Measurements from ENCODE around the gene TLE4.

Gene TLE4

GRCh38 chr9:79575547-79575946, 3.8 kb downstream of the TLE4 start:
- in situ Hi-C loops (cut with MboI; ENCODE audit: low sequenced_read_pairs, unreplicated experiment) = no loop called here
- no peak for TF ChIP-seq CTCF (IDR thresholded peaks at IDR 0.05; ENCODE audit: borderline replicate concordance, control extremely low read depth, extremely low read depth, insufficient read depth, missing control alignments)
- no peak for DNase-seq (ENCODE audit: low spot score)

DNA sequence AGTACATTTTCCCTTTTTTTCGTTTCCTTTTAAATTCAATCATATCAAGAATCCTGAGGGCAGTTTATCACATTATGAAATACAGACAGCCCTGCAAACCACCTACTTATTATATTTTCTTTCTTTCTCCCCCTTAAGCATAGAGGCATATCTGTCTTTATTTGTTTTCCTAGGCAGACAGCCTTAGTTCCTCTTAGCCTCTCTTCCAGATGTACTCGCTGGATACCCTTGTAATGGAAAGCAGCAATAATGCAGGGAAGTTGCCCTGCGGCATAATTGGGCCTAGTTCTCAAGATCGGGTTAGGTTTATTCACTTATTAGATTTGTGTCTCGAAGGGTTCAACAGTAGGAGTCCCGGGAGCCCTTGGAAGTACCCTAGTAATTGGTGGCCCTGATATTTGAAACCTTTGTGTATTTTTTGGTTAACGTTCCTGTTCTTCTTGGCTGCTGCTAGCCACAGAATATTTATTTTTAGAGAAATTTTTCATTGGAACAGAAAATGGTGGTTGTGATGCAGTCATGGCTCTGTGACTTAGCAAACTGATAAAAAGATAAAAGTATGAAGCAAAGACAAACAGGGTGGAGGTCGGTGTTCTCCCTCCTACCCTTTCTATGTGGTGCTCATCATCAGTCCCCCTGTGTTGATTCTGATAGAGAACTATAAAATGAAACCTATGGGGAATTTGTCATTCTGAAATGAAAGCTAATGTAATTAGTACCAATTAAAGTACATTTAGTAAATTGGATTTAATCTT, 6.4 kb downstream of the TLE4 start:
- TF ChIP-seq CTCF (IDR thresholded peaks at IDR 0.05; ENCODE audit: borderline replicate concordance, control extremely low read depth, extremely low read depth, insufficient read depth, missing control alignments) = no peak

GRCh38 chr9:79578891-79579290, 7.1 kb downstream of the TLE4 start:
- TF ChIP-seq CTCF (IDR thresholded peaks at IDR 0.05; ENCODE audit: borderline replicate concordance, control extremely low read depth, extremely low read depth, insufficient read depth, missing control alignments) = no peak

More for the DNA sequence above, 6.4 kb downstream of the TLE4 start:
- DNase-seq (ENCODE audit: low spot score) = no peak
- in situ Hi-C loops (cut with MboI; ENCODE audit: low sequenced_read_pairs, unreplicated experiment) = no loop called here

DNA sequence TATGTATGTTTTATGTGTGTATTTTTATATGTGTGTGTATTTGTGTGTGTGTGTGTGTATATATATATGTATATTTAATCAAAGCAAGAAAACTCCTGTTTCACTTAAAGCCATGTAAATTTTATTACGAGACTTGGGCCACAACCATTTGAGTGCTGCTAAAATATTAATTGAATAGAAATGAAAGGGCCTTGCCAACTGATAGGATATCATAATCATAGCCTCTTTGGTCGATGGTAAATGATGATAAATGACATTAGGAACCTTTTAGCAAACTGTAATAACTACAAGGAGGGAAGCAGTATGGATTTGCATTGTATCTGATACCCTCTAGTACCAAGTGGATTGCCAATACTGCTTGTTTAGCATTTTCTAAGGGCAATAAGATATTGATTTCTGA, 7.9 kb downstream of the TLE4 start:
- no peak for TF ChIP-seq CTCF (IDR thresholded peaks at IDR 0.05; ENCODE audit: borderline replicate concordance, control extremely low read depth, extremely low read depth, insufficient read depth, missing control alignments)
- in situ Hi-C loops (cut with MboI; ENCODE audit: low sequenced_read_pairs, unreplicated experiment) = no loop called here
- DNase-seq (ENCODE audit: low spot score) = no peak

More at GRCh38 chr9:79578891-79579290, 7.1 kb downstream of the TLE4 start:
- in situ Hi-C loops (cut with MboI; ENCODE audit: low sequenced_read_pairs, unreplicated experiment) = no loop called here
- no peak for DNase-seq (ENCODE audit: low spot score)

DNA sequence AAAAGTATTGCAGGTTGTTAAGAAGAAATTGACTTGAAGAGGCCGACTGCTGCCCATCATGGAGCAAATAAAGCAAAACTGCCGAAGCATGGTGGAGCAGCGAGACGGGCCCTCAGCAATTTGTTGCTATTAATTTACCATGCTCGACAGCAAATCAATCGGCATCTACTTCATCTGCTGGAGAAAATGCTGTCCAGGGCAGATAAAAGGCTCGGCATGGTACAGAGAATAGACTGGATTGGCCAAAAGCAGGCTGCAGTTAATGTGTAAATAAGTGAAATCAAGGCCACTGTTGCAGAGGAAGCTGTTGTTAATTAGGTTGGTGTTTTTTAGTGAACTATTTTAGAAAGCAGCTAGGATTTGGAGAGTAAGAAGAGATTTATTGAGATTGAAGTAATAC, 8.3 kb downstream of the TLE4 start:
- DNase-seq (ENCODE audit: low spot score) = no peak
- in situ Hi-C loops (cut with MboI; ENCODE audit: low sequenced_read_pairs, unreplicated experiment) = no loop called here
- no peak for TF ChIP-seq CTCF (IDR thresholded peaks at IDR 0.05; ENCODE audit: borderline replicate concordance, control extremely low read depth, extremely low read depth, insufficient read depth, missing control alignments)

DNA sequence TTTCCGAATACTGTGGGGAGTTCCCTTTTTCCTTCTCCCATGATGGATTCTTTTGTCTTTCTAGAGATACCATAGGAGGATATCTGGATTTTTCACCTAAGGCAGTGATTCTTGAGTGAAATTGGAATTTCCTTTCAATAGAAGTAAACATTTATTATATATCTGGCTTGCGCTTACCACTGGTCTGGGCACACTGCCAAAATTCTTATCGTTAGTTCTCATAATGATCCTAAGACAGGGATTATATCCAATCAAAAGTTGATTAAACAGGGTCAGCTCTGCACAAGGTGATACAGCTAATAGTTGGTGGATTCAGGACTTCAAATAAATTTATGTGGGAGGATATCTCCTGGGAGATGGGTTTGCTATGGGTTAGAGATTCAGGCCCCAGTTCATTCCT, 9.6 kb downstream of the TLE4 start:
- DNase-seq (ENCODE audit: low spot score) = no peak
- in situ Hi-C loops (cut with MboI; ENCODE audit: low sequenced_read_pairs, unreplicated experiment) = no loop called here
- TF ChIP-seq CTCF (IDR thresholded peaks at IDR 0.05; ENCODE audit: borderline replicate concordance, control extremely low read depth, extremely low read depth, insufficient read depth, missing control alignments) = no peak

Data from GM13976 (cell line).